ENCODE data around the gene IL6. TPM values are rescaled to one million over a fixed set of nuclear protein-coding genes. Genes with fewer than 3 reads are reported as not detected.
"Not testable (repeated sequence)": the region's sequence is repeated elsewhere in the genome, so short reads cannot be mapped to it uniquely, and the experiment has no call there.

IL6 gene
- polyA plus RNA-seq, 2 donors, result 0.22 to 0.44 TPM

DNA sequence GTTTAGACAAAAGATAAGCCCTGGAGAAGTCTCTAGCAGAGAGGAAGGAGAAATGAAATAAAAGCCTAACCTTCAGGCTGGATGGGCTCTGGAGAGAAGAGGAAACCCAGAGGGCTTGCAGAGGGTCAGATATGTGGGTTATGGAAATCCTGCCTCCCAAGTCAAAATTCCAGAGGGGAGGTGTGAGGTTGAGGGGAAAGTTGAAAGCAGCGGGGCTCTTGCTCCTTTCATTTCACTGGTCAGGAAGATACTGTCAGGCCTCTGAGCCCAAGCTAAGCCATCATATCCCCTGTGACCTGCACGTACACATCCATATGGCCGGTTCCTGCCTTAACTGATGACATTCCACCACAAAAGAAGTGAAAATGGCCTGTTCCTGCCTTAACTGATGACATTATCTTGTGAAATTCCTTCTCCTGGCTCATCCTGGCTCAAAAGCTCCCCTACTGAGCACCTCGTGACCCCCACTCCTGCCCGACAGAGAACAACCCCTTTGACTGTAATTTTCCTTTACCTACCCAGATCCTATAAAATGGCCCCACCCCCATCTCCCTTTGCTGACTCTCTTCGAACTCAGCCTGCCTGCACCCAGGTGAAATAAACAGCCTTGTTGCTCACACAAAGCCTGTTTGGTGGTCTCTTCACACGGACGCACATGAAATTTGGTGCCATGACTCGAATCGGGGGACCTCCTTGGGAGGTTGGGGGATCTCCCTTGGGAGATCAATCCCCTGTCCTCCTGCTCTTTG, 23.7 kb upstream of the IL6 start:
- H3K9me3 ChIP-seq (ENCODE audit: control insufficient read depth in 2 of 2, insufficient read depth in 1 of 2, low read depth in 1 of 2, low read length in 1 of 2); H3K4me1 ChIP-seq (ENCODE audit: control insufficient read depth in 2 of 2, insufficient read depth in 2 of 2, low read length in 1 of 2); H3K27me3 ChIP-seq (ENCODE audit: control insufficient read depth in 1 of 2, insufficient read depth in 2 of 2, low read length in 2 of 2); H3K4me3 ChIP-seq (ENCODE audit: low read depth in 1 of 2, low read length in 2 of 2); H3K27ac ChIP-seq (ENCODE audit: low read depth in 2 of 2, low read length in 1 of 2); H3K36me3 ChIP-seq (ENCODE audit: control insufficient read depth in 2 of 2, insufficient read depth in 2 of 2, low read length in 1 of 2): not testable (repeated sequence)
- 87 to 88% methylated on average over 7 to 8 of the region's 10 CpGs for WGBS, 2 donors

DNA sequence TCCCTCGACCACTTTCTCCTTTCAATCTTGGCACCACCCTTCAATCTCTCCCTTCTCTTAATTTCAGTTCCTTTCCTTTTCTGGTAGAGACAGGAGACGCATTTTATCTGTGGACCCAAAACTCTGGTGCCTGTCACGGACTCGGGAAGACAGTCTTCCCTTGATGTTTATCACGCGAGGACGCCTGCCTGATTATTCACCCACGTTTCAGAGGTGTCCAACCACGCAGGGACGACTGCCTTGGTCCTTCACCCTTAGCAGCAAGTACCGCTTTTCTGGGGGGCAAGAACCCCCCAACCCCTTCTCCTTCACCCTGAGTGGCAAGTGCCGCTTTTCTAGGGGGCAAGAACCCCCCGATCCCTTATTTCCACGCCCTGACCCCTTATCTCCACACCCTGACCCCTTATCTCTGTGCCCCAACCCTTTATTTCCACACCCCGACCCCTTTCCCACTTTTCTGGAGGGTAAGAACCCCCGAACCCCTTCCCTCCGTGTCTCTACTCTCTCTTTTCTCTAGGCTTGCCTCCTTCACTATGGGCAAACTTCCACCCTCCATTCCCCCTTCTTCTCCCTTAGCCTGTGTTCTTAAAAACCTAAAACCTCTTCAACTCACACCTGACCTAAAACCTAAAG, 22.9 kb upstream of the IL6 start:
- H3K36me3 ChIP-seq (ENCODE audit: control insufficient read depth in 2 of 2, insufficient read depth in 2 of 2, low read length in 1 of 2); H3K9me3 ChIP-seq (ENCODE audit: control insufficient read depth in 2 of 2, insufficient read depth in 1 of 2, low read depth in 1 of 2, low read length in 1 of 2); H3K4me3 ChIP-seq (ENCODE audit: low read depth in 1 of 2, low read length in 2 of 2); H3K27me3 ChIP-seq (ENCODE audit: control insufficient read depth in 1 of 2, insufficient read depth in 2 of 2, low read length in 2 of 2); H3K4me1 ChIP-seq (ENCODE audit: control insufficient read depth in 2 of 2, insufficient read depth in 2 of 2, low read length in 1 of 2); H3K27ac ChIP-seq (ENCODE audit: low read depth in 2 of 2, low read length in 1 of 2): not testable (repeated sequence)
- 84 to 85% methylated on average over 17 of the region's 17 CpGs for WGBS, 2 donors

DNA sequence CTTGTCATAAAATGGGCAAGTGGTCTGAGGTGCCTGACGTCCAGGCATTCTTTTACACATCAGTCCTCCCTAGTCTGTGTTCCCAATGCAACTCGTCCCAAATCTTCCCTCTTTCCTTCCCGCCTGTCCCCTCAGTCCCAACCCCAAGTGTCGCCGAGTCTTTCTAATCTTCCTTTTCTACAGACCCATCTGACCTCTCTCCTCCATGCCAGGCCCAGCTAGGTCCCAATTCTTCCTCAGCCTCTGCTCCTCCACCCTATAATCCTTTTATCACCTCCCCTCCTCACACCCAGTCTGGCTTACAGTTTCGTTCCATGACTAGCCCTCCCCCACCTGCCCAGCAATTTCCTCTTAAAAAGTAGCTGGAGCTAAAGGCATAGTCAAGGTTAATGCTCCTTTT, 22.3 kb upstream of the IL6 start:
- H3K4me1 ChIP-seq (ENCODE audit: control insufficient read depth in 2 of 2, insufficient read depth in 2 of 2, low read length in 1 of 2); H3K36me3 ChIP-seq (ENCODE audit: control insufficient read depth in 2 of 2, insufficient read depth in 2 of 2, low read length in 1 of 2); H3K9me3 ChIP-seq (ENCODE audit: control insufficient read depth in 2 of 2, insufficient read depth in 1 of 2, low read depth in 1 of 2, low read length in 1 of 2); H3K4me3 ChIP-seq (ENCODE audit: low read depth in 1 of 2, low read length in 2 of 2); H3K27ac ChIP-seq (ENCODE audit: low read depth in 2 of 2, low read length in 1 of 2); H3K27me3 ChIP-seq (ENCODE audit: control insufficient read depth in 1 of 2, insufficient read depth in 2 of 2, low read length in 2 of 2): not testable (repeated sequence)
- WGBS, 2 donors, result 83% methylated on average over 6 of the region's 6 CpGs

DNA sequence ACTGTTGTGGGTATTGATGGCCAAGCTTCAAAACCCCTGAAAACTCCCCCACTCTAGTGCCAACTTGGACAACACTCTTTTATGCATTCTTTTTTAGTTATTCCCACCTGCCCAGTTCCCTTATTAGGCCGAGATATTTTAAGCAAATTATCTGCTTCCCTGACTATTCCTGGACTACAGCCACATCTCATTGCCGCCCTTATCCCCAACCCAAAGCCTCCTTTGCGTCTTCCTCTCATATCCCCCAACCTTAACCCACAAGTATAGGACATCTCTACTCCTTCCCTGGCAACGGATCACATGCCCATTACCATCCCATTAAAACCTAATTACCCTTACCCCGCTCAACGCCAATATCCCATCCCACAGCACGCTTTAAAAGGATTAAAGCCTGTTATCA, 21.1 kb upstream of the IL6 start:
- H3K4me3 ChIP-seq (ENCODE audit: low read depth in 1 of 2, low read length in 2 of 2); H3K27ac ChIP-seq (ENCODE audit: low read depth in 2 of 2, low read length in 1 of 2); H3K36me3 ChIP-seq (ENCODE audit: control insufficient read depth in 2 of 2, insufficient read depth in 2 of 2, low read length in 1 of 2); H3K9me3 ChIP-seq (ENCODE audit: control insufficient read depth in 2 of 2, insufficient read depth in 1 of 2, low read depth in 1 of 2, low read length in 1 of 2); H3K27me3 ChIP-seq (ENCODE audit: control insufficient read depth in 1 of 2, insufficient read depth in 2 of 2, low read length in 2 of 2); H3K4me1 ChIP-seq (ENCODE audit: control insufficient read depth in 2 of 2, insufficient read depth in 2 of 2, low read length in 1 of 2): not testable (repeated sequence)
- 92% methylated on average over 7 of the region's 7 CpGs for WGBS, 2 donors

DNA sequence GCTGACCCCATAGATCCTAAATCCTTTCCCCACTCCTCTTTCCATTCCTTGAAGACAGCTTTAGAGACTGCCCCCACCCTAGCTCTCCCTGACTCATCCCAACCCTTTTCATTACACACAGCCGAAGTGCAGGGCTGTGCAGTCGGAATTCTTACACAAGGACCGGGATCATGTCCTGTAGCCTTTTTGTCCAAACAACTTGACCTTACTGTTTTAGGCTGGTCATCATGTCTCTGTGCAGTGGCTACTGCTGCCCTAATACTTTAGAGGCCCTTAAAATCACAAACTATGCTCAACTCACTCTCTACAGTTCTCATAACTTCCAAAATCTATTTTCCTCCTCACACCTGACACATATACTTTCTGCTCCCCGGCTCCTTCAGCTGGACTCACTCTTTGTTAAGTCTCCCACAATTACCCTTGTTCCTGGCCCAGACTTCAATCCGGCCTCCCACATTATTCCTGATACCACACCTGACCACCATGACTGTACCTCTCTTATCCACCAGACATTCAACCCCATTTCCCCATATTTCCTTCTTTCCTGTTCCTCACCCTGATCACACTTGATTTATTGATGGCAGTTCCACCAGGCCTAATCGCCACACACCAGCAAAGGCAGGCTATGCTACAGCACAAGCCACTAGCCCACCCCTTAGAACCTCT, 19.8 kb upstream of the IL6 start:
- not testable (repeated sequence) for H3K27me3 ChIP-seq (ENCODE audit: control insufficient read depth in 1 of 2, insufficient read depth in 2 of 2, low read length in 2 of 2); H3K4me1 ChIP-seq (ENCODE audit: control insufficient read depth in 2 of 2, insufficient read depth in 2 of 2, low read length in 1 of 2); H3K9me3 ChIP-seq (ENCODE audit: control insufficient read depth in 2 of 2, insufficient read depth in 1 of 2, low read depth in 1 of 2, low read length in 1 of 2); H3K36me3 ChIP-seq (ENCODE audit: control insufficient read depth in 2 of 2, insufficient read depth in 2 of 2, low read length in 1 of 2); H3K4me3 ChIP-seq (ENCODE audit: low read depth in 1 of 2, low read length in 2 of 2); H3K27ac ChIP-seq (ENCODE audit: low read depth in 2 of 2, low read length in 1 of 2)
- WGBS, 2 donors, result 94 to 97% methylated on average over 5 of the region's 6 CpGs

DNA sequence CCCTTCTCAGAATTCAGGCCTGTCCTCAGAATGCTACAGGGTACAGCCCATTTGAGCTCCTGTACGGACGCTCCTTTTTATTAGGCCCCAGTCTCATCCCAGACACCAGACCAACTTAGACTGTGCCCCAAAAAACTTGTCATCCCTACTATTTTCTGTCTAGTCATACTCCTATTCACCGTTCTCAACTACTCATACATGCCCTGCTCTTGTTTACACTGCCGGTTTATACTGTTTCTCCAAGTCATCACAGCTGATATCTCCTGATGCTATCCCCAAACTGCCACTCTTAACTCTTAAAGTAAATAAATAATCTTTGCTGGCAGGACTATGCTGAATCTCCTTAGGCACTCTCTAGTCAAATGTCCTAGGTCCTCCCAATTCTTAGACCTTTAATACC, 18.8 kb upstream of the IL6 start:
- H3K9me3 ChIP-seq (ENCODE audit: control insufficient read depth in 2 of 2, insufficient read depth in 1 of 2, low read depth in 1 of 2, low read length in 1 of 2); H3K36me3 ChIP-seq (ENCODE audit: control insufficient read depth in 2 of 2, insufficient read depth in 2 of 2, low read length in 1 of 2); H3K27me3 ChIP-seq (ENCODE audit: control insufficient read depth in 1 of 2, insufficient read depth in 2 of 2, low read length in 2 of 2); H3K4me3 ChIP-seq (ENCODE audit: low read depth in 1 of 2, low read length in 2 of 2); H3K4me1 ChIP-seq (ENCODE audit: control insufficient read depth in 2 of 2, insufficient read depth in 2 of 2, low read length in 1 of 2); H3K27ac ChIP-seq (ENCODE audit: low read depth in 2 of 2, low read length in 1 of 2): not testable (repeated sequence)
- WGBS, 2 donors, result 79 to 83% methylated on average over 4 of the region's 4 CpGs

DNA sequence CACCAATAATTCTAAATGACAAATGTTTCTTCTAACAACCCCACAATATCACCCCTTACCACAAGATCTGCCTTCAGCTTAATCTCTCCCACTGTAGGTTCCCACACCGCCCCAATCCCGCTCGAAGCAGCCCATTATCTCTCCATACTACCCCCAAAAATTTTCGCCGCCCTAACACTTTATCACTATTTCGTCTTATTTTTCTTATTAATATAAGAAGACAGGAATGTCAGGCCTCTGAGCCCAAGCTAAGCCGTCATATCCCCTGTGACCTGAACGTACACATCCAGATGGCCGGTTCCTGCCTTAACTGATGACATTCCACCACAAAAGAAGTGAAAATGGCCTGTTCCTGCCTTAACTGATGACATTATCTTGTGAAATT, 18.3 kb upstream of the IL6 start:
- H3K36me3 ChIP-seq (ENCODE audit: control insufficient read depth in 2 of 2, insufficient read depth in 2 of 2, low read length in 1 of 2); H3K27ac ChIP-seq (ENCODE audit: low read depth in 2 of 2, low read length in 1 of 2); H3K4me1 ChIP-seq (ENCODE audit: control insufficient read depth in 2 of 2, insufficient read depth in 2 of 2, low read length in 1 of 2); H3K4me3 ChIP-seq (ENCODE audit: low read depth in 1 of 2, low read length in 2 of 2); H3K9me3 ChIP-seq (ENCODE audit: control insufficient read depth in 2 of 2, insufficient read depth in 1 of 2, low read depth in 1 of 2, low read length in 1 of 2); H3K27me3 ChIP-seq (ENCODE audit: control insufficient read depth in 1 of 2, insufficient read depth in 2 of 2, low read length in 2 of 2): not testable (repeated sequence)
- 90 to 93% methylated on average over 9 of the region's 9 CpGs for WGBS, 2 donors

DNA sequence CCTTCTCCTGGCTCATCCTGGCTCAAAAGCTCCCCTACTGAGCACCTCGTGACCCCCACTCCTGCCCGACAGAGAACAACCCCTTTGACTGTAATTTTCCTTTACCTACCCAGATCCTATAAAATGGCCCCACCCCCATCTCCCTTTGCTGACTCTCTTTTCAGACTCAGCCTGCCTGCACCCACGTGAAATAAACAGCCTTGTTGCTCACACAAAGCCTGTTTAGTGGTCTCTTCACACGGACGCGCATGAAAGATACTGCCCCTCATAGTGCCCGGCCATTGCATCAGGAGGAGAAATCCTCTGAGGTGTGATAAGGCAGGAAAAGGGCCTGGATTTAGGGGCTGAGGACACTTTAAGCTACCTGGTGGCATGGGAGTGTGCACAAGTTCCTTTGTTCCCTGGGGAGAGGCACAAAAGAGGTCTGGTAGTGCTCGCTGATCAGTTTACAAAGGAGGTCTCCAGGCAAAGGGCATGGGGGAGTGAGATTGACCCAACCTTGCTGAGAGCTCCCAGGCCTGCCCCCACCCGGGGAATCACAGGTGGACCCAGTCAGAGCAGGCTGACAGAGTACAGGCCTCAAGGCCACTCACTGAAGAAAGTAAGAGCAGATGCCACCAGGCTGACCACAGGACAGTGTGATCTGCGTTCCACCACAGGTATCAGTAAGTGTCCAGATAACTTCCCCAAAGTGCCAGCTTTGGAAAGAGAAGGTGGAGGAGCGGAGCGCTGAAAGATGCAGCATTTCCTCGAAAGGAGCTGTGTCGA, 17.8 kb upstream of the IL6 start:
- 89 to 90% methylated on average over 11 to 12 of the region's 14 CpGs for WGBS, 2 donors
- H3K9me3 ChIP-seq (ENCODE audit: control insufficient read depth in 2 of 2, insufficient read depth in 1 of 2, low read depth in 1 of 2, low read length in 1 of 2), result not testable (repeated sequence)

DNA sequence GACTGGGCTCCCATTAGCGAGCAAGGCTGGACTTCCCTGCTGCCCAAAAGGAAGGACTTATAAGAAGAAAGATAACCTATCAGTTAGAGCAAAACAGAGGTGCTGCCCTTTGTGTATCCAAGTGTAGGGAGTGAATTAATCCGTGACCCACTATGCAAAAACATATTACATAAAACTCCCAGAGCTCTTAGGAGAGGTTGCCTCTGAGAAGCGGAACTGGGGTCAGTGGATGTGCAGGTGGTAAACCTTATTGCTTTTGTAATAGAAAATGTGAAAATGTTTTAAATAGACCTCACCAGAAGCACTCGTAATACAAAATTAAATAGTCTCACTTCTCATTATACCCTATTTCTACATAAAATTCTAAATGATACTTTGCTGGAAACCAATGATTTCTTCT, 17.1 kb upstream of the IL6 start:
- Histone ChIP-seq H3K36me3 (ENCODE audit: control insufficient read depth in 2 of 2, insufficient read depth in 2 of 2, low read length in 1 of 2) (no peaks in the 10 kb centered on the region), H3K4me1 (ENCODE audit: control insufficient read depth in 2 of 2, insufficient read depth in 2 of 2, low read length in 1 of 2) (no peaks in the 10 kb centered on the region), H3K27me3 (ENCODE audit: control insufficient read depth in 1 of 2, insufficient read depth in 2 of 2, low read length in 2 of 2) (no peaks in the 10 kb centered on the region), H3K27ac (ENCODE audit: low read depth in 2 of 2, low read length in 1 of 2) (no peak overlapping the region), H3K9me3 (ENCODE audit: control insufficient read depth in 2 of 2, insufficient read depth in 1 of 2, low read depth in 1 of 2, low read length in 1 of 2) (no peaks in the 10 kb centered on the region), H3K4me3 (ENCODE audit: low read depth in 1 of 2, low read length in 2 of 2) (no peak overlapping the region)
- WGBS, 2 donors, result 91 to 94% methylated on average over 4 of the region's 4 CpGs

More for the DNA sequence above, 17.8 kb upstream of the IL6 start:
- not testable (repeated sequence) for H3K27ac ChIP-seq (ENCODE audit: low read depth in 2 of 2, low read length in 1 of 2); H3K27me3 ChIP-seq (ENCODE audit: control insufficient read depth in 1 of 2, insufficient read depth in 2 of 2, low read length in 2 of 2); H3K4me1 ChIP-seq (ENCODE audit: control insufficient read depth in 2 of 2, insufficient read depth in 2 of 2, low read length in 1 of 2); H3K4me3 ChIP-seq (ENCODE audit: low read depth in 1 of 2, low read length in 2 of 2); H3K36me3 ChIP-seq (ENCODE audit: control insufficient read depth in 2 of 2, insufficient read depth in 2 of 2, low read length in 1 of 2)
